GM19452 (cell line): ENCODE results near the gene BRD1.
A peak's percentile ranks its signal among the peaks of the same experiment; 100 is the strongest.
"Not testable (repeated sequence)": the region's sequence is repeated elsewhere in the genome, so short reads cannot be mapped to it uniquely, and the experiment has no call there.

Experiments
- ATAC-seq: cut with Tn5 transposase; IDR thresholded peaks from one replicate; pipeline ENCODE4 v1.9.1; 2021; ENCODE audit not compliant: unreplicated experiment

BRD1 gene

GRCh38 chr22:49853981-49854831, 26.5 kb upstream of the BRD1 start:
- peak; percentile 32 for ATAC-seq

- ATAC-seq: peak; percentile 75
Measured at GRCh38 chr22:49852898-49853894, 25.5 kb upstream of the BRD1 start, which contains the start of gene ZBED4. TSS of gene ZBED4 (plus strand) at chr22:49853844. CDS start at chr22:49883663, 29,819 bp downstream.

GRCh38 chr22:49852568-49852897, 24.9 kb upstream of the BRD1 start:
- not testable (repeated sequence) for ATAC-seq

GRCh38 chr22:49850959-49851802, 23.5 kb upstream of the BRD1 start:
- no peak for ATAC-seq

- no peak for ATAC-seq
Measured at GRCh38 chr22:49850021-49850911, 22.6 kb upstream of the BRD1 start.

- no peak for ATAC-seq
Measured at GRCh38 chr22:49849161-49850020, 21.7 kb upstream of the BRD1 start.

- no peak for ATAC-seq
Measured at GRCh38 chr22:49848690-49849160, 21.1 kb upstream of the BRD1 start.

- no peak for ATAC-seq
Measured at GRCh38 chr22:49847751-49848689, 20.3 kb upstream of the BRD1 start.

- no peak for ATAC-seq
Measured at GRCh38 chr22:49845666-49846459, 18.2 kb upstream of the BRD1 start.

GRCh38 chr22:49845241-49845640, 17.6 kb upstream of the BRD1 start:
- no peak for ATAC-seq

- ATAC-seq: no peak
Measured at GRCh38 chr22:49838771-49839717, 11.4 kb upstream of the BRD1 start.

GRCh38 chr22:49833340-49834007, 5.8 kb upstream of the BRD1 start:
- ATAC-seq: no peak

- ATAC-seq: no peak
Measured at GRCh38 chr22:49829044-49829853, 1.6 kb upstream of the BRD1 start.

GRCh38 chr22:49828599-49828965, 909 bp upstream of the BRD1 start:
- ATAC-seq: no peak
